GM12878 (cell line): ENCODE results near the gene AASDHPPT.

ENCODE experiments used
- EGR1 ChIP-seq, 2 experiments: IDR thresholded peaks; 1 replicate in 1 of 2; 2 replicates in 1 of 2; pipeline ENCODE4 v1.6.1; 2011 to 2012; ENCODE audit warnings: low read depth in 2 of 2, low read length in 2 of 2, borderline replicate concordance in 1 of 2, mild to moderate bottlenecking in 1 of 2, moderate library complexity in 1 of 2
- EZH2 ChIP-seq: IDR thresholded peaks from 2 replicates; pipeline ENCODE4 v1.6.1; 2012; ENCODE audit warnings: low read depth, mild to moderate bottlenecking, control low read depth, inconsistent platforms, low read length, borderline replicate concordance; ENCODE audit not compliant: control insufficient read depth
- IKZF1 ChIP-seq: fragments of 450-650 bp; conservative IDR thresholded peaks from 2 replicates; pipeline ENCODE4 v1.6.1; 2017; ENCODE audit warnings: antibody characterized with exemption, mild to moderate bottlenecking
- MXI1 ChIP-seq: fragments of 150-350 bp; IDR thresholded peaks from 2 replicates; pipeline ENCODE4 v1.6.1; 2011; ENCODE audit warnings: low read depth, mild to moderate bottlenecking, inconsistent platforms, low read length, improper control_type of control experiment
- NR2C2 ChIP-seq: IDR thresholded peaks from 2 replicates; pipeline ENCODE4 v1.6.1; 2011; ENCODE audit warnings: borderline replicate concordance, low read depth; ENCODE audit not compliant: control insufficient read depth, insufficient read length
- POLR2A ChIP-seq: IDR thresholded peaks from 2 replicates; pipeline ENCODE4 v1.6.1; 2011; ENCODE audit warnings: low read depth, mild to moderate bottlenecking, low read length
- SREBF1 ChIP-seq: IDR thresholded peaks from 2 replicates; pipeline ENCODE4 v1.6.1; 2012; ENCODE audit warnings: mild to moderate bottlenecking, low read length
- TCF12 ChIP-seq: IDR thresholded peaks from 2 replicates; pipeline ENCODE4 v1.6.1; 2011; ENCODE audit warnings: low read depth, mild to moderate bottlenecking, low read length
- TF ChIP-seq, protein P1 (sequence below), 3 experiments: IDR thresholded peaks in 2 of 3; conservative IDR thresholded peaks in 1 of 3; 2 replicates each; pipeline ENCODE4 v1.5.1; 2011; ENCODE audit warnings: low read depth in 3 of 3, low read length in 3 of 3, mild to moderate bottlenecking in 3 of 3, control low read depth in 2 of 3, moderate library complexity in 2 of 3, inconsistent platforms in 1 of 3, mixed read lengths in 1 of 3; ENCODE audit not compliant: control insufficient read depth in 2 of 3, insufficient read depth in 1 of 3; ENCODE audit errors: extremely low read depth in 1 of 3
- TF ChIP-seq, protein P2 (sequence below): fragments of 450-650 bp; IDR thresholded peaks from 2 replicates; pipeline ENCODE4 v1.6.1; 2017; ENCODE audit warnings: antibody characterized with exemption, mild to moderate bottlenecking, moderate library complexity
- TF ChIP-seq, protein P3 (sequence below): IDR thresholded peaks from 2 replicates; pipeline ENCODE4 v1.6.1; 2011; ENCODE audit warnings: low read depth, mild to moderate bottlenecking, low read length, moderate library complexity, borderline replicate concordance; ENCODE audit errors: extremely low read depth

DNA sequence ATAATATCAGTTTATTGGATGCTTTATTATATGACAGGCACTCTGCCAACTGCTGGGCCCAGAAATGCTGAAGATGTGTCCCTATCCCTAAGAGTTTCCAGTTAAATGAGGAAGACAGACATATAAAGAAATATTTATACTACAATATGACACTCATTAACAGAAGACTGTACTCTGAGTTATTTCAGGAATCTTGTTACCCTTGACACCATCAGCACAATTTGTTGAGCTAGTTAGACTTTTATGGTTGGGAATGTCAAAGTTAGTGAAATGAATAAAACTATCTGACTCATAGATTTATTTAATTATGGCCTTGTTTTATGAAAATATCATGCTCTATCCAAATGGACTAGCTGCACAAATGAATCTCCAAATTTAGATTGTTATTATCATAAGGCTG is 29.8 kb upstream of the AASDHPPT start:
- TF ChIP-seq POLR2A (no peak), TCF12 (no peak), MXI1 (no peak), IKZF1 (no peak), EGR1 (IDR thresholded peaks at IDR 0.05; ENCODE audit: borderline replicate concordance in 1 of 2, low read depth in 2 of 2, low read length in 2 of 2) (no peak), NR2C2 (no peak), SREBF1 (no peak), EZH2 (no peak)
- TF ChIP-seq, protein P1, sequence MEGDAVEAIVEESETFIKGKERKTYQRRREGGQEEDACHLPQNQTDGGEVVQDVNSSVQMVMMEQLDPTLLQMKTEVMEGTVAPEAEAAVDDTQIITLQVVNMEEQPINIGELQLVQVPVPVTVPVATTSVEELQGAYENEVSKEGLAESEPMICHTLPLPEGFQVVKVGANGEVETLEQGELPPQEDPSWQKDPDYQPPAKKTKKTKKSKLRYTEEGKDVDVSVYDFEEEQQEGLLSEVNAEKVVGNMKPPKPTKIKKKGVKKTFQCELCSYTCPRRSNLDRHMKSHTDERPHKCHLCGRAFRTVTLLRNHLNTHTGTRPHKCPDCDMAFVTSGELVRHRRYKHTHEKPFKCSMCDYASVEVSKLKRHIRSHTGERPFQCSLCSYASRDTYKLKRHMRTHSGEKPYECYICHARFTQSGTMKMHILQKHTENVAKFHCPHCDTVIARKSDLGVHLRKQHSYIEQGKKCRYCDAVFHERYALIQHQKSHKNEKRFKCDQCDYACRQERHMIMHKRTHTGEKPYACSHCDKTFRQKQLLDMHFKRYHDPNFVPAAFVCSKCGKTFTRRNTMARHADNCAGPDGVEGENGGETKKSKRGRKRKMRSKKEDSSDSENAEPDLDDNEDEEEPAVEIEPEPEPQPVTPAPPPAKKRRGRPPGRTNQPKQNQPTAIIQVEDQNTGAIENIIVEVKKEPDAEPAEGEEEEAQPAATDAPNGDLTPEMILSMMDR (IDR thresholded peaks at IDR 0.05 in 2 of 3, conservative IDR thresholded peaks at IDR 0.05 in 1 of 3; ENCODE audit: control insufficient read depth in 2 of 3, extremely low read depth in 1 of 3, insufficient read depth in 1 of 3, low read depth in 3 of 3, low read length in 3 of 3), result no peak
- TF ChIP-seq, protein P2, sequence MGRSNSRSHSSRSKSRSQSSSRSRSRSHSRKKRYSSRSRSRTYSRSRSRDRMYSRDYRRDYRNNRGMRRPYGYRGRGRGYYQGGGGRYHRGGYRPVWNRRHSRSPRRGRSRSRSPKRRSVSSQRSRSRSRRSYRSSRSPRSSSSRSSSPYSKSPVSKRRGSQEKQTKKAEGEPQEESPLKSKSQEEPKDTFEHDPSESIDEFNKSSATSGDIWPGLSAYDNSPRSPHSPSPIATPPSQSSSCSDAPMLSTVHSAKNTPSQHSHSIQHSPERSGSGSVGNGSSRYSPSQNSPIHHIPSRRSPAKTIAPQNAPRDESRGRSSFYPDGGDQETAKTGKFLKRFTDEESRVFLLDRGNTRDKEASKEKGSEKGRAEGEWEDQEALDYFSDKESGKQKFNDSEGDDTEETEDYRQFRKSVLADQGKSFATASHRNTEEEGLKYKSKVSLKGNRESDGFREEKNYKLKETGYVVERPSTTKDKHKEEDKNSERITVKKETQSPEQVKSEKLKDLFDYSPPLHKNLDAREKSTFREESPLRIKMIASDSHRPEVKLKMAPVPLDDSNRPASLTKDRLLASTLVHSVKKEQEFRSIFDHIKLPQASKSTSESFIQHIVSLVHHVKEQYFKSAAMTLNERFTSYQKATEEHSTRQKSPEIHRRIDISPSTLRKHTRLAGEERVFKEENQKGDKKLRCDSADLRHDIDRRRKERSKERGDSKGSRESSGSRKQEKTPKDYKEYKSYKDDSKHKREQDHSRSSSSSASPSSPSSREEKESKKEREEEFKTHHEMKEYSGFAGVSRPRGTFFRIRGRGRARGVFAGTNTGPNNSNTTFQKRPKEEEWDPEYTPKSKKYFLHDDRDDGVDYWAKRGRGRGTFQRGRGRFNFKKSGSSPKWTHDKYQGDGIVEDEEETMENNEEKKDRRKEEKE, result no peak
- TF ChIP-seq, protein P3, sequence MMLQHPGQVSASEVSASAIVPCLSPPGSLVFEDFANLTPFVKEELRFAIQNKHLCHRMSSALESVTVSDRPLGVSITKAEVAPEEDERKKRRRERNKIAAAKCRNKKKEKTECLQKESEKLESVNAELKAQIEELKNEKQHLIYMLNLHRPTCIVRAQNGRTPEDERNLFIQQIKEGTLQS, result no peak
